Endothelial cell of umbilical vein (primary cell): Measurements from ENCODE around the gene OTOGL. TPM values are rescaled to one million over a fixed set of nuclear protein-coding genes. Genes with fewer than 3 reads are reported as not detected.

ENCODE experiments used
- BruUV-seq: library from RNA; stranded (reverse); fragments of 400-500 nt; replicated peaks from 2 replicates; lab custom pipeline; 2021; lab: Mats Ljungman, UMichigan
- CTCF ChIA-PET: fragments of 300-600, 350-600 bp; sonication (Branson Sonifier 250); formaldehyde crosslinking; loops from one replicate; lab custom pipeline; 2021; ENCODE audit warnings: antibody characterized with exemption, inconsistent platforms; lab: Charles Lee
- POLR2A ChIA-PET: fragments of 300-600, 350-600 bp; sonication (Branson Sonifier 250); formaldehyde crosslinking; loops from one replicate; lab custom pipeline; 2021; ENCODE audit warnings: antibody characterized with exemption, inconsistent platforms; lab: Charles Lee
- DNase-seq: peaks from one replicate; pipeline ENCODE4 v3.0.0-alpha.2; 2011; ENCODE audit warnings: low read depth, low spot score
- FAIRE-seq: peaks from 2 replicates; lab custom pipeline; 2011; peaks lifted over from hg19 to GRCh38; lab: Jason Lieb, UNC
- H2AFZ ChIP-seq: 2 replicates; pipeline ENCODE4 v1.6.0; 2012; ENCODE audit warnings: low read depth, low read length, control low read depth, inconsistent platforms
- H3K27ac ChIP-seq: 2 replicates; pipeline ENCODE4 v1.5.1; 2011; ENCODE audit warnings: low read depth, mild to moderate bottlenecking, control low read depth, low read length, moderate library complexity; ENCODE audit not compliant: insufficient read depth
- H3K27me3 ChIP-seq, 2 experiments: 2 replicates each; pipeline versions ENCODE4 v1.6.0 to v1.6.1; 2011; ENCODE audit warnings: low read length in 2 of 2, mixed read lengths in 1 of 2; ENCODE audit not compliant: control insufficient read depth in 2 of 2, insufficient read depth in 2 of 2
- H3K36me3 ChIP-seq, 2 experiments: 2 replicates in 1 of 2; 3 replicates in 1 of 2; pipeline ENCODE4 v1.5.1; 2011; ENCODE audit warnings: low read length in 2 of 2, mild to moderate bottlenecking in 1 of 2, moderate library complexity in 1 of 2; ENCODE audit not compliant: control insufficient read depth in 2 of 2, insufficient read depth in 2 of 2; ENCODE audit errors: extremely low read depth in 1 of 2
- H3K4me1 ChIP-seq: 3 replicates; pipeline ENCODE4 v1.5.1; 2011; ENCODE audit warnings: mild to moderate bottlenecking, low read length; ENCODE audit not compliant: control insufficient read depth, insufficient read depth; ENCODE audit errors: extremely low read depth
- H3K4me2 ChIP-seq: 2 replicates; pipeline ENCODE4 v1.6.1; 2011; ENCODE audit warnings: low read length, control low read depth, mixed read lengths; ENCODE audit not compliant: insufficient read depth
- H3K4me3 ChIP-seq, 3 experiments: fragments of 200-600 bp in 1 of 3; sonication (generic), shearing (Covaris generic) in 1 of 3; replicated peaks in 1 of 3; 2 replicates each; pipeline ENCODE4 v1.5.1; 2011 to 2016; ENCODE audit warnings: control low read depth in 3 of 3, low read length in 3 of 3, mild to moderate bottlenecking in 2 of 3, inconsistent platforms in 1 of 3, low read depth in 1 of 3, moderate library complexity in 1 of 3; ENCODE audit not compliant: insufficient read depth in 1 of 3
- H3K79me2 ChIP-seq: 2 replicates; pipeline ENCODE4 v1.6.0; 2012; ENCODE audit warnings: low read length, inconsistent platforms; ENCODE audit not compliant: control insufficient read depth, insufficient read depth
- H3K9ac ChIP-seq: replicated peaks from 2 replicates; pipeline ENCODE3; 2011; ENCODE audit warnings: low read length, control low read depth; ENCODE audit not compliant: insufficient read depth; ENCODE audit errors: extremely low read depth
- H3K9me1 ChIP-seq: replicated peaks from 3 replicates; pipeline ENCODE4 v1.6.0; 2011; ENCODE audit warnings: mild to moderate bottlenecking, low read length; ENCODE audit not compliant: control insufficient read depth, insufficient read depth; ENCODE audit errors: extremely low read depth
- H3K9me3 ChIP-seq: replicated peaks from 2 replicates; pipeline ENCODE4 v1.5.1; 2012; ENCODE audit warnings: low read length, inconsistent platforms; ENCODE audit not compliant: control insufficient read depth, insufficient read depth
- H4K20me1 ChIP-seq: replicated peaks from 2 replicates; pipeline ENCODE3; 2011; ENCODE audit warnings: mild to moderate bottlenecking, low read length; ENCODE audit not compliant: control insufficient read depth, insufficient read depth; ENCODE audit errors: extremely low read depth
- CTCF ChIP-seq, 2 donors: IDR thresholded peaks; 1 replicate in 1 of 2; 2 replicates in 1 of 2; pipeline ENCODE4 v1.5.1; 2011; ENCODE audit warnings: low read length in 2 of 2, mild to moderate bottlenecking in 2 of 2, moderate library complexity in 2 of 2, control low read depth in 1 of 2, inconsistent platforms in 1 of 2, low read depth in 1 of 2; ENCODE audit not compliant: insufficient read depth in 1 of 2; ENCODE audit errors: extremely low read depth in 1 of 2
- EZH2 ChIP-seq: IDR thresholded peaks from 2 replicates; pipeline ENCODE4 v1.6.1; 2012; ENCODE audit warnings: borderline replicate concordance, low read depth, mild to moderate bottlenecking, moderate library complexity, low read length, inconsistent platforms; ENCODE audit not compliant: severe bottlenecking
- FOS ChIP-seq: IDR thresholded peaks from 2 replicates; pipeline ENCODE4 v1.6.1; 2011; ENCODE audit warnings: mild to moderate bottlenecking, low read length, moderate library complexity, borderline replicate concordance; ENCODE audit not compliant: insufficient read depth
- GATA2 ChIP-seq: IDR thresholded peaks from 2 replicates; pipeline ENCODE4 v1.7.0; 2011; ENCODE audit warnings: low read depth, mild to moderate bottlenecking, moderate library complexity, mixed read lengths, low read length; ENCODE audit not compliant: insufficient read length, insufficient read depth
- JUN ChIP-seq: IDR thresholded peaks from 2 replicates; pipeline ENCODE4 v1.6.1; 2011; ENCODE audit warnings: borderline replicate concordance, low read depth; ENCODE audit not compliant: insufficient read length, insufficient read depth
- MAX ChIP-seq: IDR thresholded peaks from 2 replicates; pipeline ENCODE4 v1.6.1; 2011; ENCODE audit not compliant: insufficient read depth, insufficient read length
- MYC ChIP-seq: IDR thresholded peaks from one replicate; pipeline ENCODE4 v1.6.1; 2011; ENCODE audit warnings: mild to moderate bottlenecking, low read depth, low read length
- POLR2A ChIP-seq: IDR thresholded peaks from 2 replicates; pipeline ENCODE4 v1.6.1; 2012; ENCODE audit warnings: low read depth, mild to moderate bottlenecking, control low read depth, low read length
- POLR2AphosphoS5 ChIP-seq: IDR thresholded peaks from 2 replicates; pipeline ENCODE4 v1.6.1; 2012; ENCODE audit warnings: low read depth, mild to moderate bottlenecking, control low read depth, low read length, moderate library complexity; ENCODE audit not compliant: insufficient read depth
- dilution Hi-C: fragments of 300-500 bp; cut with MboI; formaldehyde crosslinking; loops from one replicate; pipeline ENCODE4 v1.15.0; 2019; ENCODE audit warnings: low sequenced_read_pairs; ENCODE audit not compliant: extremely low pct_ligation_motif_present
- intact Hi-C: fragments of 100-400 bp; cut with micrococcal nuclease; formaldehyde crosslinking; loops from one replicate; pipeline ENCODE4 v1.10.0; 2022
- polyA plus RNA-seq, 4 experiments: library from polyadenylated mRNA; depleted of rRNA in 3 of 4; stranded (reverse) in 3 of 4; unstranded in 1 of 4; fragments of >200 nt; gene quantifications; 2 replicates each; pipeline versions ENCODE4 v1.2.1 to v1.2.3, GENCODE V29; 2011 to 2012; ENCODE audit warnings: missing spikeins in 1 of 4
- total RNA-seq: library from RNA; stranded (reverse); gene quantifications from 2 replicates; pipeline ENCODE4 v1.2.3, GENCODE V29; 2021

The OTOGL gene
- total and polyA plus RNA-seq, 2 donors (not counting 3 experiments of a cell fraction or from before 2014, with no cell fraction given), result 1.4 to 2.0 TPM

GRCh38 chr12:80157645-80158044 is 58.3 kb downstream of the OTOGL start:
- Histone ChIP-seq H4K20me1 (no peaks in the 10 kb centered on the region), H3K27me3 (peaks cover 0 to 2% of the 10 kb centered on the region in 2 experiments), H3K9ac (no peak overlapping the region), H3K9me1 (no peaks in the 10 kb centered on the region), H3K79me2 (no peaks in the 10 kb centered on the region), H3K4me3 (no peak overlapping the region), H3K36me3 (no peaks in the 10 kb centered on the region), H2AFZ (no peak overlapping the region), H3K9me3 (no peaks in the 10 kb centered on the region), H3K4me1 (no peaks in the 10 kb centered on the region), H3K4me2 (no peak overlapping the region), H3K27ac (no peak overlapping the region)
- FAIRE-seq, result no peak
- POLR2A ChIA-PET, result no interaction called here
- intact Hi-C loops, result no loop called here
- BruUV-seq, result no TSS peak
- dilution Hi-C loops, result no loop called here
- CTCF ChIA-PET, result no interaction called here
- no peak for DNase-seq
- TF ChIP-seq FOS, result no peak
- TF ChIP-seq POLR2A, result no peak
- TF ChIP-seq POLR2AphosphoS5, result no peak
- TF ChIP-seq EZH2, result no peak
- no peak for TF ChIP-seq JUN
- no peak for TF ChIP-seq GATA2
- TF ChIP-seq MAX, result no peak

GRCh38 chr12:80161612-80162011 is 62.3 kb downstream of the OTOGL start:
- Histone ChIP-seq H3K4me1 (no peaks in the 10 kb centered on the region), H3K4me2 (no peak overlapping the region), H4K20me1 (no peaks in the 10 kb centered on the region), H3K27me3 (peaks cover 0 to 4% of the 10 kb centered on the region in 2 experiments), H3K36me3 (no peaks in the 10 kb centered on the region), H3K9ac (no peak overlapping the region), H3K9me1 (no peaks in the 10 kb centered on the region), H3K27ac (no peak overlapping the region), H3K79me2 (no peaks in the 10 kb centered on the region), H2AFZ (no peak overlapping the region), H3K9me3 (no peaks in the 10 kb centered on the region), H3K4me3 (no peak overlapping the region)
- TF ChIP-seq JUN (no peak), CTCF (IDR thresholded peaks at IDR 0.05; ENCODE audit: extremely low read depth in 1 of 2, insufficient read depth in 1 of 2, low read depth in 1 of 2, low read length in 2 of 2) (no peak), POLR2AphosphoS5 (no peak), FOS (no peak), MAX (no peak), POLR2A (no peak), EZH2 (no peak), GATA2 (no peak), MYC (no peak)
- DNase-seq (no peak), FAIRE-seq (no peak)
- ChIA-PET POLR2A (no interaction called here), CTCF (no interaction called here)
- no TSS peak for BruUV-seq
- dilution Hi-C loops, result no loop called here
- intact Hi-C loops, result loop anchor here (10.0 kb wide), 1 partner anchor 47 kb away; no protein-coding TSS in a partner anchor
